Hepatocyte (in vitro differentiated cells): ENCODE measurements around the gene GID8. TPM values are rescaled to one million over a fixed set of nuclear protein-coding genes. Genes with fewer than 3 reads are reported as not detected.

ENCODE experiments used
- DNase-seq: peaks from one replicate; pipeline ENCODE4 v3.0.0-alpha.2; 2016; ENCODE audit warnings: low spot score
- H2AFZ ChIP-seq: fragments of 200-600 bp; sonication (generic); 2 replicates; pipeline ENCODE4 v1.6.0; 2016; ENCODE audit warnings: antibody characterized with exemption, mild to moderate bottlenecking
- H3K27ac ChIP-seq: fragments of 200-600 bp; sonication (generic); 2 replicates; pipeline ENCODE4 v1.5.1; 2016; ENCODE audit warnings: mild to moderate bottlenecking
- H3K27me3 ChIP-seq: fragments of 200-600 bp; sonication (generic); 2 replicates; pipeline ENCODE4 v1.6.1; 2016
- H3K36me3 ChIP-seq: fragments of 200-600 bp; sonication (generic); replicated peaks from 2 replicates; pipeline ENCODE4 v1.5.1; 2016; ENCODE audit warnings: low read depth; ENCODE audit not compliant: insufficient read depth
- H3K4me1 ChIP-seq: fragments of 200-600 bp; sonication (generic); 2 replicates; pipeline ENCODE4 v1.5.1; 2016; ENCODE audit warnings: mild to moderate bottlenecking, moderate library complexity; ENCODE audit not compliant: insufficient read depth
- H3K4me2 ChIP-seq: fragments of 200-600 bp; sonication (generic); 2 replicates; pipeline ENCODE4 v1.6.0; 2016
- H3K4me3 ChIP-seq: fragments of 200-600 bp; sonication (generic); 2 replicates; pipeline ENCODE4 v1.5.1; 2016; ENCODE audit warnings: mild to moderate bottlenecking
- H3K79me2 ChIP-seq: fragments of 200-600 bp; sonication (generic); 2 replicates; pipeline ENCODE4 v1.6.0; 2017; ENCODE audit warnings: mild to moderate bottlenecking
- H3K9me2 ChIP-seq: fragments of 200-600 bp; sonication (generic); replicated peaks from 2 replicates; pipeline ENCODE4 v1.6.0; 2017; ENCODE audit warnings: mild to moderate bottlenecking; ENCODE audit not compliant: insufficient read depth
- H3K9me3 ChIP-seq: fragments of 200-600 bp; sonication (generic); 2 replicates; pipeline ENCODE4 v1.5.1; 2016; ENCODE audit warnings: low read depth, mild to moderate bottlenecking
- H4K20me1 ChIP-seq: fragments of 200-600 bp; sonication (generic); 2 replicates; pipeline ENCODE4 v1.6.0; 2016; ENCODE audit warnings: mild to moderate bottlenecking; ENCODE audit not compliant: insufficient read depth, poor library complexity, severe bottlenecking
- EZH2 ChIP-seq: fragments of 200-600 bp; sonication (generic); IDR thresholded peaks from 2 replicates; pipeline ENCODE4 v1.6.1; 2016; ENCODE audit warnings: antibody characterized with exemption, mild to moderate bottlenecking, borderline replicate concordance
- EZH2phosphoT487 ChIP-seq: fragments of 200-600 bp; sonication (generic); IDR thresholded peaks from one replicate; pipeline ENCODE4 v1.6.1; 2018; ENCODE audit warnings: antibody characterized with exemption, mild to moderate bottlenecking, low read depth, moderate library complexity; ENCODE audit not compliant: unreplicated experiment, severe bottlenecking
- WGBS: methylation state at CpG from one replicate; pipeline ENCODE4 v1.1.6; 2016; ENCODE audit warnings: low lambda C conversion rate; ENCODE audit errors: missing lambda C conversion rate; 5-methylcytosine and 5-hydroxymethylcytosine counted together
- polyA plus RNA-seq: library from polyadenylated mRNA; unstranded; fragments of >200 nt; fragmentation: Nextera tagmentation; extraction: Ambion mirVana; gene quantifications from 2 replicates; pipeline ENCODE4 v1.2.1, GENCODE V29; 2016
- total RNA-seq: library from RNA; depleted of rRNA; stranded (reverse); fragments of >200 nt; gene quantifications from 2 replicates; pipeline ENCODE4 v1.2.3, GENCODE V29; 2014
- TF ChIP-seq, protein P1 (sequence below): fragments of 200-600 bp; sonication (generic); IDR thresholded peaks from 2 replicates; pipeline ENCODE4 v1.5.1; 2016; ENCODE audit warnings: antibody characterized with exemption, mild to moderate bottlenecking; ENCODE audit not compliant: poor library complexity

The GID8 gene
- total and polyA plus RNA-seq, 2 experiments from 2014 or later = 16.5 to 35.4 TPM

DNA sequence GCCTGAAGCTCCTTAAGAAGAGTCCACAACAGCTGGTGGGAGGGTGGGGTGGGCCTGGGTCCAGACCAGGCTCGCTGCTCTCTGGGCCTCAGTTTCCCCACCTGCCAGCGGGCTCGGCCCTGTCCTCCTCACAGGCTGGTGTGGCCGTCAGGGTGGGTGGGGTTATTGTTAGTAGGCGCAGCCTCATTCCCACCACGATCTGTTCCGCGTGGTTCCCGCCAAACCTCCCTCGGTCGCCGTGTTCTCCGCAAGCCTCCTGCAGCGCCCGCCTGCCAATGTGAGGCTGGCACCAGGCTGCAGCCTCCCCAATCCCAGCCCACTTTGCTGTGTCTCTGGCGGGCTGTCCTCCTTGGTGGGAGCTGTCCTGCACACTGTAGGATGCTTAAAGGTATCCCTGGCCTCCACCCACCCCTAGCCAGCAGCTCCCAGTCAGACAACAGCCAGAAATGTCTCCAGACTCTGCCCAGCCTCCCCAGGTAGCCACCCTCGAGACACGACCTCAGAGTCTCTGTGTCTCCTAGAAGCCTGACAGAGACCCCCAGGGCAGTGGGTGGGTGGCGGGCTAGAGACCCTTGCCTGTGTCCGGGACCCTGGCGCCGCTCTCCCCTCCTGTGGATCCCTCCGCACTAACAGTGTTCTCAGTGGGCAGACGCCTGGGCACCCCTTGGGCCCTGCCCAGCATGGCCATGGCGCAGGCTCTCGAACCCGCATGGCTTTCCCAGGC lies 29.8 kb downstream of the GID8 start:
- H3K79me2 ChIP-seq = no peaks in the 10 kb centered on the region
- no peak overlapping the region for H3K27ac ChIP-seq
- H4K20me1 ChIP-seq = no peaks in the 10 kb centered on the region
- no peaks in the 10 kb centered on the region for H3K9me3 ChIP-seq
- no peak overlapping the region for H3K4me3 ChIP-seq
- H3K4me2 ChIP-seq = no peak overlapping the region
- H3K9me2 ChIP-seq = no peaks in the 10 kb centered on the region
- H3K27me3 ChIP-seq = peaks cover 1% of the 10 kb centered on the region
- no peaks in the 10 kb centered on the region for H3K36me3 ChIP-seq
- 91% methylated on average over 26 of the region's 27 CpGs for WGBS
- DNase-seq = no peak
- TF ChIP-seq, protein P1, sequence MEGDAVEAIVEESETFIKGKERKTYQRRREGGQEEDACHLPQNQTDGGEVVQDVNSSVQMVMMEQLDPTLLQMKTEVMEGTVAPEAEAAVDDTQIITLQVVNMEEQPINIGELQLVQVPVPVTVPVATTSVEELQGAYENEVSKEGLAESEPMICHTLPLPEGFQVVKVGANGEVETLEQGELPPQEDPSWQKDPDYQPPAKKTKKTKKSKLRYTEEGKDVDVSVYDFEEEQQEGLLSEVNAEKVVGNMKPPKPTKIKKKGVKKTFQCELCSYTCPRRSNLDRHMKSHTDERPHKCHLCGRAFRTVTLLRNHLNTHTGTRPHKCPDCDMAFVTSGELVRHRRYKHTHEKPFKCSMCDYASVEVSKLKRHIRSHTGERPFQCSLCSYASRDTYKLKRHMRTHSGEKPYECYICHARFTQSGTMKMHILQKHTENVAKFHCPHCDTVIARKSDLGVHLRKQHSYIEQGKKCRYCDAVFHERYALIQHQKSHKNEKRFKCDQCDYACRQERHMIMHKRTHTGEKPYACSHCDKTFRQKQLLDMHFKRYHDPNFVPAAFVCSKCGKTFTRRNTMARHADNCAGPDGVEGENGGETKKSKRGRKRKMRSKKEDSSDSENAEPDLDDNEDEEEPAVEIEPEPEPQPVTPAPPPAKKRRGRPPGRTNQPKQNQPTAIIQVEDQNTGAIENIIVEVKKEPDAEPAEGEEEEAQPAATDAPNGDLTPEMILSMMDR = no peak
- peaks cover 3% of the 10 kb centered on the region for H3K4me1 ChIP-seq
- no peak overlapping the region for H2AFZ ChIP-seq

DNA sequence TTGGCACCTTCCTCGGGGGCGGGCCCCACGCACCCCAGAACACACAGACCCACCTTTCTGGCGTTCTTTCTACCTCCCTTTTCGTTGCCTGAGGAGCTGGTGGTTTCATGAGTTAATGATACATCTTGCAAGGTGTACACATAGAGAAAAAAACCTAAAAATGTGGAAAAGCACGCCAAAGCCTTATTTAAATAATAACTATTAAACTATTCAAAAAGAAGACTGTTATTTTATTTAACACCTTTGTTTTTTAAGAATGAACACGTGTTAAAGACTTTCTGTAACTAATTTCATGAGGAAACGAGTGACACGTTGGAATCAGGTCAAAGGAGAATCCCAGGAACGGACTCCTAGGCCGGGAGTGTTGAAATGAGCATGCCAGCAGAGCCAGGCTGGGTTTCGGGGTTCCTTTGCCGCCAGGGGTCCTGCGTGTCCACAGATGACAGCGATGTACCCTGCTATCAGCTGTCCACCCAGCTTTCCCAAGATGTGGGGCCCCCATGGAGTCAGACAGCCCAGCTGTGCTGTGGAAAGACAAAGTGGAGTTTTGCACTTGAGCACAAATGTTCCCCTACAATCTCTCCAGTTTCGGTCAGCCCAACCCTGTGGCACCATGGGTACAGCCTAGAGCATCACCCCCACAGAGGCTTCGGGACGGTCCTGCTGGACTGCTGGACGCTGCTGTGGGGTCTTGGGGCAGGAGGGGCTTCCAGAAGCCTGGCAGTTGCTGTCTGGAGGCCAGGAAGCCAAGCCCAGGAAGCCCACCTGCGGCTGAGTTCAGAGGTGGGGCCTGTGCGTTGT lies 30.6 kb downstream of the GID8 start:
- Histone ChIP-seq H3K4me3 (no peak overlapping the region), H3K4me2 (no peak overlapping the region), H3K9me3 (no peaks in the 10 kb centered on the region), H2AFZ (no peak overlapping the region), H4K20me1 (no peaks in the 10 kb centered on the region), H3K9me2 (no peaks in the 10 kb centered on the region), H3K4me1 (peaks cover 10% of the 10 kb centered on the region), H3K36me3 (no peaks in the 10 kb centered on the region), H3K79me2 (no peaks in the 10 kb centered on the region), H3K27me3 (peaks cover 9% of the 10 kb centered on the region), H3K27ac (no peak overlapping the region)
- TF ChIP-seq EZH2 (no peak), EZH2phosphoT487 (no peak)
- TF ChIP-seq, protein P1 = no peak
- 82% methylated on average over 21 of the region's 21 CpGs for WGBS
- no peak for DNase-seq

DNA sequence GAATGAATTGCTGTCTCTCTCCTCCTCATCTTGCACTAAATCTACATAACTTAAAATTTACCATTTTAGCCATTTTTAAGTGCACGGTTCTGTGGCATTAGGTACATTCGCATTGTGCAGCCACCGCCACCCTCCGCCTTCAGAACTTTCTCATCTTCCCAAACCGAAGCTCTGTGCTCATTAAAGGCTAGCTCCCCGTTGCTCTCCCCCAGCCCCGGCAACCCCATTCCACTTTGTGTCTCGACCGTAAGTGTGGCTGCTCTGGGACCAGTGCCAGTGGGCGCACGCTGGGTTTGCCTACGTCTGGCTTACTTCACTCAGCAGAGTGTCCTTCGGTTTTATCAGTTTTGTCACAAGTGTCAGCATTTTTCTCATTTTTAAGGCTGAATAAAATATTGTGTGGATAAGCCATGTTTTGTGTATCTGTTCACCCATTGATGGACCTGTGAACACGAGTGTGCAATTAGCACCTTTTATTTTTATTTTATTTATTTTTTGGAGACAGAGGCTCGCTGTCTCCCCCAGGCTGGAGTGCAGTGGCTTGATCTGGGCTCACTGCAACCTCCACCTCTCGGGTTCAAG lies 31.3 kb downstream of the GID8 start:
- Histone ChIP-seq H3K4me2 (no peak overlapping the region), H4K20me1 (no peaks in the 10 kb centered on the region), H2AFZ (no peak overlapping the region), H3K9me2 (no peaks in the 10 kb centered on the region), H3K36me3 (no peaks in the 10 kb centered on the region), H3K79me2 (no peaks in the 10 kb centered on the region), H3K9me3 (no peaks in the 10 kb centered on the region), H3K4me1 (peaks cover 10% of the 10 kb centered on the region), H3K4me3 (no peak overlapping the region), H3K27ac (no peak overlapping the region), H3K27me3 (peaks cover 15% of the 10 kb centered on the region)
- DNase-seq = no peak
- no peak for TF ChIP-seq EZH2phosphoT487
- TF ChIP-seq EZH2 = no peak
- TF ChIP-seq, protein P1 = no peak
- WGBS = 78% methylated on average over 16 of the region's 16 CpGs
